ENCODE measurements around the gene SERPINE3.

The SERPINE3 gene

DNA sequence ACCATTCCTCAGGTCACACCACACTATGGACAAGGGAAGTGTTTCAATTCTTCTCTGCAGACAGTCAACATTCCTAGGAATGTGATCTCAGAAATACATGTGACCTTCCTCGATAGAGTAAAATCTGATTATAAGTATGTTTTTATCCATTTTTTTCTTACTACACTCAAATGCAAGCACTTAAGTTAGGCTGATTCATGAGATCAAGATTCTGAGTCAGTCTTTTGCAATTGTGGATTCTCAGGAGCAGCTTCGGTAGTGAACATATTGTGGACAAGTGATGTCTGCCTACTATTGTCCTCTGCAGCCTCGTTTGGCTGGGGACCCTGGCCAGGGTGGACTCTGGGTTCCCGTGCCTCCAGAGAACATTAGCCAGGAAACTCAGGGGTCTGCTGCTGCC, 3.2 kb downstream of the SERPINE3 start:
- H2AFZ ChIP-seq (ENCODE audit: low read depth, low read length, severe bottlenecking), result no peak overlapping the region
- H3K4me2 ChIP-seq (ENCODE audit: low read depth, low read length, poor library complexity, severe bottlenecking), result no peak overlapping the region
- no peaks in the 10 kb centered on the region for H3K9me3 ChIP-seq (ENCODE audit: insufficient read depth, low read length)
- no peak overlapping the region for H3K27ac ChIP-seq (ENCODE audit: low read depth, low read length)
- H3F3A ChIP-seq (ENCODE audit: insufficient read depth), result no peaks in the 10 kb centered on the region
- H3K36me3 ChIP-seq (ENCODE audit: low read length), result no peaks in the 10 kb centered on the region
- no peak for TF ChIP-seq EZH2phosphoT487 (conservative IDR thresholded peaks at IDR 0.05; ENCODE audit: low read length)
- TF ChIP-seq, protein P1, sequence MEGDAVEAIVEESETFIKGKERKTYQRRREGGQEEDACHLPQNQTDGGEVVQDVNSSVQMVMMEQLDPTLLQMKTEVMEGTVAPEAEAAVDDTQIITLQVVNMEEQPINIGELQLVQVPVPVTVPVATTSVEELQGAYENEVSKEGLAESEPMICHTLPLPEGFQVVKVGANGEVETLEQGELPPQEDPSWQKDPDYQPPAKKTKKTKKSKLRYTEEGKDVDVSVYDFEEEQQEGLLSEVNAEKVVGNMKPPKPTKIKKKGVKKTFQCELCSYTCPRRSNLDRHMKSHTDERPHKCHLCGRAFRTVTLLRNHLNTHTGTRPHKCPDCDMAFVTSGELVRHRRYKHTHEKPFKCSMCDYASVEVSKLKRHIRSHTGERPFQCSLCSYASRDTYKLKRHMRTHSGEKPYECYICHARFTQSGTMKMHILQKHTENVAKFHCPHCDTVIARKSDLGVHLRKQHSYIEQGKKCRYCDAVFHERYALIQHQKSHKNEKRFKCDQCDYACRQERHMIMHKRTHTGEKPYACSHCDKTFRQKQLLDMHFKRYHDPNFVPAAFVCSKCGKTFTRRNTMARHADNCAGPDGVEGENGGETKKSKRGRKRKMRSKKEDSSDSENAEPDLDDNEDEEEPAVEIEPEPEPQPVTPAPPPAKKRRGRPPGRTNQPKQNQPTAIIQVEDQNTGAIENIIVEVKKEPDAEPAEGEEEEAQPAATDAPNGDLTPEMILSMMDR (IDR thresholded peaks at IDR 0.05; ENCODE audit: insufficient read depth, low read length, poor library complexity, severe bottlenecking), result no peak
- H3K4me3 ChIP-seq (ENCODE audit: insufficient read depth, low read length, poor library complexity, severe bottlenecking), result no peak overlapping the region
- no peak overlapping the region for H3K9ac ChIP-seq (ENCODE audit: low read length)
- H3K9me2 ChIP-seq (replicated peaks; ENCODE audit: insufficient read depth, low read length), result no peaks in the 10 kb centered on the region
- H3K27me3 ChIP-seq (ENCODE audit: low read length), result no peaks in the 10 kb centered on the region
- H4K20me1 ChIP-seq (ENCODE audit: low read depth, low read length), result no peaks in the 10 kb centered on the region
- no peaks in the 10 kb centered on the region for H3K79me2 ChIP-seq (ENCODE audit: insufficient read depth, low read length)

DNA sequence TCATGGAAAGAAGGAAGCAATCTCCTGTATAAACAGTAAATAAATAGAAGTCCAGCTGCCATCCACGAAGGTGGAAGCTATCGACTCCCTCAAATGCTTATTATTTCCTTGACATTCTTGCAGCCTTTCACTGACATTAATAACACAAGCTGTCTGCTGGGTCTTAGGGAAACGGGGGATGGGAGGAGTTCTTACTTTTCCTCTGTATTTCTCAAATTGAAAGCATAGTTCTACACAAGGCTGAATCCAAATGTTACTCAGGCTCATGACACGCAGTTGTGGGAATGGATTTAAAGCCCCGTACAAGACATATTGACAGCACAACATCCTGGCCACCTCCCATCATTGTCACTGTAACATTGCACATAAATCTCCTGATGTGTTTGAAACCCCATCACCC, 4.0 kb downstream of the SERPINE3 start:
- H3F3A ChIP-seq (ENCODE audit: insufficient read depth), result no peaks in the 10 kb centered on the region
- H3K36me3 ChIP-seq (ENCODE audit: low read length), result no peaks in the 10 kb centered on the region
- H3K9me2 ChIP-seq (replicated peaks; ENCODE audit: insufficient read depth, low read length), result no peaks in the 10 kb centered on the region
- no peaks in the 10 kb centered on the region for H3K9me3 ChIP-seq (ENCODE audit: insufficient read depth, low read length)
- no peaks in the 10 kb centered on the region for H3K27me3 ChIP-seq (ENCODE audit: low read length)
- no peak overlapping the region for H3K27ac ChIP-seq (ENCODE audit: low read depth, low read length)
- H3K9ac ChIP-seq (ENCODE audit: low read length), result no peak overlapping the region
- H3K4me3 ChIP-seq (ENCODE audit: insufficient read depth, low read length, poor library complexity, severe bottlenecking), result no peak overlapping the region
- no peak overlapping the region for H3K4me2 ChIP-seq (ENCODE audit: low read depth, low read length, poor library complexity, severe bottlenecking)
- no peaks in the 10 kb centered on the region for H4K20me1 ChIP-seq (ENCODE audit: low read depth, low read length)
- TF ChIP-seq, protein P1 (IDR thresholded peaks at IDR 0.05; ENCODE audit: insufficient read depth, low read length, poor library complexity, severe bottlenecking), result no peak
- TF ChIP-seq EZH2phosphoT487 (conservative IDR thresholded peaks at IDR 0.05; ENCODE audit: low read length), result no peak
- no peaks in the 10 kb centered on the region for H3K79me2 ChIP-seq (ENCODE audit: insufficient read depth, low read length)
- no peak overlapping the region for H2AFZ ChIP-seq (ENCODE audit: low read depth, low read length, severe bottlenecking)

DNA sequence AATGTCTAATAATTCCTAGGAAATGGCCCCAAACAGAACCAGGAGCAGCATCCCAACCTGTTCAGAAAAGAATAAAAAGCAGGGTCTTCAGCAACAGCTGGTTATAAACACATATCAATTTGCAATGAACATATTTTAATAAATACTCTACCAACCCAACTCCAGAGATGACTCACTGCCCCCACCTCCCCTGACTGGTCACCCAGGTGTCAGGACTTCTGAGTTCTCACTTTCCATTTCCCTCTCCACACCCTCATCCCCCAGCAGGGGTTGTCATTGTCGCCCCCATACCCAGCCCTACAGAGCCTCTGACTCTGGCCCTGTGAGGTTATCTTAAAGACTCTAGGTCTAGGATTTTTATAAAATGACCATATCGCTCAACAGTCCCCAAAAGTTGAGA, 6.9 kb downstream of the SERPINE3 start:
- no peak overlapping the region for H3K27ac ChIP-seq (ENCODE audit: low read depth, low read length)

More for the DNA sequence above, 6.9 kb downstream of the SERPINE3 start:
- TF ChIP-seq, protein P1 (IDR thresholded peaks at IDR 0.05; ENCODE audit: insufficient read depth, low read length, poor library complexity, severe bottlenecking), result no peak
- TF ChIP-seq EZH2phosphoT487 (conservative IDR thresholded peaks at IDR 0.05; ENCODE audit: low read length), result no peak
- Histone ChIP-seq H2AFZ (ENCODE audit: low read depth, low read length, severe bottlenecking) (no peak overlapping the region), H3K79me2 (ENCODE audit: insufficient read depth, low read length) (no peaks in the 10 kb centered on the region), H3K27me3 (ENCODE audit: low read length) (no peaks in the 10 kb centered on the region), H3F3A (ENCODE audit: insufficient read depth) (no peaks in the 10 kb centered on the region), H3K4me3 (ENCODE audit: insufficient read depth, low read length, poor library complexity, severe bottlenecking) (no peak overlapping the region), H3K36me3 (ENCODE audit: low read length) (peaks cover 5% of the 10 kb centered on the region; the same call in 1 of the 2 replicates), H3K9ac (ENCODE audit: low read length) (no peak overlapping the region), H3K9me2 (replicated peaks; ENCODE audit: insufficient read depth, low read length) (no peaks in the 10 kb centered on the region), H3K9me3 (ENCODE audit: insufficient read depth, low read length) (no peaks in the 10 kb centered on the region), H4K20me1 (ENCODE audit: low read depth, low read length) (no peaks in the 10 kb centered on the region), H3K4me2 (ENCODE audit: low read depth, low read length, poor library complexity, severe bottlenecking) (no peak overlapping the region)

All from SU-DHL-6 (cell line).